GM20000 (cell line): ENCODE data around the gene BPIFB6.

Experiments used
- DNase-seq: peaks from one replicate; pipeline ENCODE4 v3.0.0; 2012; ENCODE audit warnings: low spot score
- TF ChIP-seq, protein P1 (sequence below): IDR thresholded peaks from 2 replicates; pipeline ENCODE4 v1.5.1; 2012; ENCODE audit warnings: mild to moderate bottlenecking, control low read depth; ENCODE audit errors: extremely low read depth, missing control alignments

The BPIFB6 gene

GRCh38 chr20:33014336-33015113 lies 16.9 kb upstream of the BPIFB6 start:
- TF ChIP-seq, protein P1, sequence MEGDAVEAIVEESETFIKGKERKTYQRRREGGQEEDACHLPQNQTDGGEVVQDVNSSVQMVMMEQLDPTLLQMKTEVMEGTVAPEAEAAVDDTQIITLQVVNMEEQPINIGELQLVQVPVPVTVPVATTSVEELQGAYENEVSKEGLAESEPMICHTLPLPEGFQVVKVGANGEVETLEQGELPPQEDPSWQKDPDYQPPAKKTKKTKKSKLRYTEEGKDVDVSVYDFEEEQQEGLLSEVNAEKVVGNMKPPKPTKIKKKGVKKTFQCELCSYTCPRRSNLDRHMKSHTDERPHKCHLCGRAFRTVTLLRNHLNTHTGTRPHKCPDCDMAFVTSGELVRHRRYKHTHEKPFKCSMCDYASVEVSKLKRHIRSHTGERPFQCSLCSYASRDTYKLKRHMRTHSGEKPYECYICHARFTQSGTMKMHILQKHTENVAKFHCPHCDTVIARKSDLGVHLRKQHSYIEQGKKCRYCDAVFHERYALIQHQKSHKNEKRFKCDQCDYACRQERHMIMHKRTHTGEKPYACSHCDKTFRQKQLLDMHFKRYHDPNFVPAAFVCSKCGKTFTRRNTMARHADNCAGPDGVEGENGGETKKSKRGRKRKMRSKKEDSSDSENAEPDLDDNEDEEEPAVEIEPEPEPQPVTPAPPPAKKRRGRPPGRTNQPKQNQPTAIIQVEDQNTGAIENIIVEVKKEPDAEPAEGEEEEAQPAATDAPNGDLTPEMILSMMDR: no peak
- no peak for DNase-seq

GRCh38 chr20:33015114-33015484 lies 16.3 kb upstream of the BPIFB6 start:
- TF ChIP-seq, protein P1: no peak
- no peak for DNase-seq

DNA sequence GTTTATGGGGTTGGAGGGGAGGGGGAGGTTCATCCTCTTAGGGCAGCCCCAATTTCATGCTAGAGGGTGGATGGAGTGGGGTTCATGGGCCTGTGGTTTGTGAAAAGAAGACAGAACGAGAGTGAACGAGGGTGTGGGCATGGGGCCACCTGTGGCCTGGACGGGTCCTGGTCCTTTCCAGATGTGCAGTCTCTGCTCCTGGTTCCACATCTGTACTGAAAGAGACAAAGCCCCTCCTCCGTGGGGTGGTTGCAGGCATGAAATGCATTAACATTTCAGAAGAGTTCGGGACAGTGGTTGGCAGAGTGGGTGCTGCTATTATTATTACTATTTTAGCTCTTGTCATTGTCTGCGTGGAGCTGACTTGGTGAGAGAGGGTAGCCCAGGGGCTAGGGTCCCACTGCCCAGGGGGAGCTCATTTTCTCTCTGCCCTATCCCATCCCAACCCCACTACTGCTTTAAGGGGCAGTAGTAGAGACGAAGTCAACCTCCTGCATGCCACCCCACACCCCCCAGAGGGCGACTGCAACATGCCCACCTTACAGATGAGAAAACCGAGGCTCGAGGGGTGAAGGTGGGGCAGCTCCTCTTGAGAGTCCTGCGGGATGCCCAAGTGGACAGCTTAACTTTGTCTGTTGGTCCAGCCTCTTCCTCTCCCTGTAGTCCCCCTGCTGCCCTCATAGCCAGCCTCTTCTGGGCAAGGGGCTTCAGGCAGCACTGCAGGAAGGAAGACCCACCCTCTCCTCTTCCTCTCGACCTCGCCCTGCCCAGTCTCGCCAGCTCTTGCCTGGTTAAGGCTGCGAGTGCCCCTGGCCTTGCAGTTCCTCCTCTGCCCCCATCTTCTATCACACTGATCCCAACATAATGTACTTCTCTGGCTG lies 15.5 kb upstream of the BPIFB6 start:
- DNase-seq: no peak
- TF ChIP-seq, protein P1: no peak

DNA sequence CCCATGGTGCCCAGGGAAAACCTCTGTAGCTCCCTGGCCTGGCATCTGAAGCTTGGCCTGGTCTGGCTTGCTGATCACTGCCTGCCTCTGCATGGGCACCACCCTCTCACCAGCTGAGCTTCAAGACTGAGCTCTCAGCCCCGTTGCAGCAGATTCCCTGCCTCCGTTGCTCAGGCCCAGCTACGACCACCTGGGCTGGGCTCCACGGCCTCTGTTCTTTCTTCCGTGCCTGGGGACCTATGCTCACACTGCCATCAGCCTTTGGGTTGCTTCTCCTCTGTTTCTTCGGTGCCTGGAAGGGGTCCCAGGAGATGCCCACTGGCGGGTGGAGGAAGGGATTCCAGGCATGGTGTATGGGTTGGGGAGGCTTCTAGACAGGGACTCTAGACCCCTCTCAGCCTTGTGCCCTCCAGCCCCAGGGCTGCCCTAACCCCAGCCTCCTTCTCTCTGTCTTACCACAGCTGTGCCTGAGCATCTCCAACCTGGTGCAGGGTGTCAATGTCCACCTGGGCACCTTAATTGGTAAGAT lies 14.8 kb upstream of the BPIFB6 start:
- DNase-seq: no peak
- TF ChIP-seq, protein P1: no peak

DNA sequence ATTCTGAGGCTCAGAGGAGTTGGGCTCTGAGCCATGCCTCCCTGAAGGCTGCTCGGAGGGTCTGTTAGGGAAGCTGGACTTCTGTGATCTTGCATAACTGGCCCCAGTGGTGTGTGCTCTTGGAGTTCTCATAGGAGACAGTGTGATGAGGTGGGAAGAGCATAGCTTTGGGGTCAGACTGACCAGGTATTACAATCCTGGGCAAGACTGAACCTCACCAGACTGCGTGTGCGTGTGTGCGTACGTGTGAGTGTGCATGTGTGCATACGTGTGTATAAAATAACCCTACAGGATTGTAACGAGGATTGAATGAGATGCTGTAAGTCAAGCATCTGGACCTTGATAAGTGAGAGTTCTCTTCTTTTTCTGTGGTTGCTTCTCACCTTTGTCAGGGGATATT lies 13.9 kb upstream of the BPIFB6 start:
- no peak for DNase-seq
- TF ChIP-seq, protein P1: no peak

GRCh38 chr20:33018169-33018931 lies 13.1 kb upstream of the BPIFB6 start:
- TF ChIP-seq, protein P1: no peak
- DNase-seq: no peak
